Neural cell (in vitro differentiated cells): ENCODE data around the gene PODXL2.

Experiments
- CTCF ChIP-seq: fragments of 450-650 bp; IDR thresholded peaks from 2 replicates; pipeline ENCODE4 v1.5.1; 2014; ENCODE audit warnings: antibody characterized with exemption, mild to moderate bottlenecking, moderate library complexity; ENCODE audit not compliant: poor library complexity, severe bottlenecking
- POLR2AphosphoS5 ChIP-seq: IDR thresholded peaks from 2 replicates; pipeline ENCODE4 v1.6.1; 2012
- RAD21 ChIP-seq: fragments of 450-650 bp; conservative IDR thresholded peaks from 2 replicates; pipeline ENCODE4 v1.6.1; 2014; ENCODE audit warnings: antibody characterized with exemption, mild to moderate bottlenecking, moderate library complexity
- TF ChIP-seq, protein P1 (sequence below): IDR thresholded peaks from 2 replicates; pipeline ENCODE4 v1.6.1; 2012; ENCODE audit warnings: borderline replicate concordance

- TF ChIP-seq POLR2AphosphoS5 (no peak), CTCF (no peak), RAD21 (no peak)
- TF ChIP-seq, protein P1, sequence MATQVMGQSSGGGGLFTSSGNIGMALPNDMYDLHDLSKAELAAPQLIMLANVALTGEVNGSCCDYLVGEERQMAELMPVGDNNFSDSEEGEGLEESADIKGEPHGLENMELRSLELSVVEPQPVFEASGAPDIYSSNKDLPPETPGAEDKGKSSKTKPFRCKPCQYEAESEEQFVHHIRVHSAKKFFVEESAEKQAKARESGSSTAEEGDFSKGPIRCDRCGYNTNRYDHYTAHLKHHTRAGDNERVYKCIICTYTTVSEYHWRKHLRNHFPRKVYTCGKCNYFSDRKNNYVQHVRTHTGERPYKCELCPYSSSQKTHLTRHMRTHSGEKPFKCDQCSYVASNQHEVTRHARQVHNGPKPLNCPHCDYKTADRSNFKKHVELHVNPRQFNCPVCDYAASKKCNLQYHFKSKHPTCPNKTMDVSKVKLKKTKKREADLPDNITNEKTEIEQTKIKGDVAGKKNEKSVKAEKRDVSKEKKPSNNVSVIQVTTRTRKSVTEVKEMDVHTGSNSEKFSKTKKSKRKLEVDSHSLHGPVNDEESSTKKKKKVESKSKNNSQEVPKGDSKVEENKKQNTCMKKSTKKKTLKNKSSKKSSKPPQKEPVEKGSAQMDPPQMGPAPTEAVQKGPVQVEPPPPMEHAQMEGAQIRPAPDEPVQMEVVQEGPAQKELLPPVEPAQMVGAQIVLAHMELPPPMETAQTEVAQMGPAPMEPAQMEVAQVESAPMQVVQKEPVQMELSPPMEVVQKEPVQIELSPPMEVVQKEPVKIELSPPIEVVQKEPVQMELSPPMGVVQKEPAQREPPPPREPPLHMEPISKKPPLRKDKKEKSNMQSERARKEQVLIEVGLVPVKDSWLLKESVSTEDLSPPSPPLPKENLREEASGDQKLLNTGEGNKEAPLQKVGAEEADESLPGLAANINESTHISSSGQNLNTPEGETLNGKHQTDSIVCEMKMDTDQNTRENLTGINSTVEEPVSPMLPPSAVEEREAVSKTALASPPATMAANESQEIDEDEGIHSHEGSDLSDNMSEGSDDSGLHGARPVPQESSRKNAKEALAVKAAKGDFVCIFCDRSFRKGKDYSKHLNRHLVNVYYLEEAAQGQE, result no peak
Observed at GRCh38 chr3:127675651-127676391, 46.8 kb downstream of the PODXL2 start.
